SW480 (cell line): ENCODE data around the gene ITFG1.

Source experiments
- DNase-seq: peaks from one replicate; pipeline ENCODE4 v3.0.0-alpha.2; 2016; ENCODE audit warnings: low spot score

Gene ITFG1

GRCh38 chr16:47460711-47461597, at the start of gene ITFG1, which contains the start of gene PHKB:
ITFG1 (minus strand) TSS chr16:47461063; CDS start chr16:47461045, 18 bp downstream.
PHKB (plus strand) TSS chr16:47461331; CDS start chr16:47461351, 20 bp downstream.
- peak; percentile 90 for DNase-seq

- DNase-seq: no peak
Observed at GRCh38 chr16:47507701-47508100, 46.8 kb upstream of the ITFG1 start.

GRCh38 chr16:47506800-47507199, 45.9 kb upstream of the ITFG1 start:
- DNase-seq: no peak

- no peak for DNase-seq
Observed at GRCh38 chr16:47504599-47504998, 43.7 kb upstream of the ITFG1 start.

- peak; percentile 35 for DNase-seq
Observed at GRCh38 chr16:47503936-47504335, 43.1 kb upstream of the ITFG1 start.

GRCh38 chr16:47499700-47500264, 38.9 kb upstream of the ITFG1 start:
- DNase-seq: no peak

- no peak for DNase-seq
Observed at GRCh38 chr16:47499080-47499699, 38.3 kb upstream of the ITFG1 start.

GRCh38 chr16:47493381-47494337, 32.8 kb upstream of the ITFG1 start:
- no peak for DNase-seq

- DNase-seq: no peak
Observed at GRCh38 chr16:47492428-47493377, 31.8 kb upstream of the ITFG1 start.

GRCh38 chr16:47492036-47492427, 31.2 kb upstream of the ITFG1 start:
- no peak for DNase-seq

- no peak for DNase-seq
Observed at GRCh38 chr16:47490471-47490870, 29.6 kb upstream of the ITFG1 start.

GRCh38 chr16:47488051-47488450, 27.2 kb upstream of the ITFG1 start:
- DNase-seq: no peak

GRCh38 chr16:47486856-47487255, 26.0 kb upstream of the ITFG1 start:
- no peak for DNase-seq

GRCh38 chr16:47483616-47484015, 22.8 kb upstream of the ITFG1 start:
- DNase-seq: no peak

- no peak for DNase-seq
Observed at GRCh38 chr16:47481698-47482374, 21.0 kb upstream of the ITFG1 start.

GRCh38 chr16:47480410-47480809, 19.5 kb upstream of the ITFG1 start:
- DNase-seq: no peak

GRCh38 chr16:47477679-47478078, 16.8 kb upstream of the ITFG1 start:
- no peak for DNase-seq

- no peak for DNase-seq
Observed at GRCh38 chr16:47476654-47477345, 15.9 kb upstream of the ITFG1 start.

- no peak for DNase-seq
Observed at GRCh38 chr16:47475786-47476185, 14.9 kb upstream of the ITFG1 start.
